ENCODE data around the gene CLMN. TPM values are rescaled to one million over a fixed set of nuclear protein-coding genes. Genes with fewer than 3 reads are reported as not detected.

Gene CLMN
- total RNA-seq, 1 experiment from 2014 or later = 1.5 TPM

- DNase-seq (ENCODE audit: low spot score) = no peak
Measured at GRCh38 chr14:95261616-95262510, 57.8 kb downstream of the CLMN start.

GRCh38 chr14:95260537-95261361 lies 59.0 kb downstream of the CLMN start:
- no peak for DNase-seq (ENCODE audit: low spot score)

GRCh38 chr14:95258754-95259593 lies 60.7 kb downstream of the CLMN start:
- DNase-seq (ENCODE audit: low spot score) = no peak

DNA sequence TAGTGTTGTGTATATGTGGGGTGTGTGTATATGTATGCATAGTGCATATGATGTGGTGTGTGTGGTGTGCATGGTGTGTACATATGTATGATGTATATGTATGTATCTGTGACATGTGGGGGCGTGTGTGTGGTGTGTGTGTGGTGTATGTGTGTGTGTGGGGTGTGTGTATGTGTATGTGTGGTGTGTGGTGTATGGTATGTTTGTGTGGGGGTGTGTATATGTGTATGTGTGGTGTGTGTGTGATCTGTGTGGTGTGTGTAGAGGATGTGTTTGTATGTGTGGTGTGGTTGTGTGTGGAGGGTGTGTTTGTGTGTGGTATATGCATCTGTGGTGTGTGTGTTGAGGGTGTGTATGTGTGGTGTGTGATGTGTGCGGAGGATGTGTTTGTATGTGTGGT lies 61.6 kb downstream of the CLMN start:
- no peak for DNase-seq (ENCODE audit: low spot score)

- DNase-seq (ENCODE audit: low spot score) = no peak
Measured at GRCh38 chr14:95257521-95257920, 62.2 kb downstream of the CLMN start.

DNA sequence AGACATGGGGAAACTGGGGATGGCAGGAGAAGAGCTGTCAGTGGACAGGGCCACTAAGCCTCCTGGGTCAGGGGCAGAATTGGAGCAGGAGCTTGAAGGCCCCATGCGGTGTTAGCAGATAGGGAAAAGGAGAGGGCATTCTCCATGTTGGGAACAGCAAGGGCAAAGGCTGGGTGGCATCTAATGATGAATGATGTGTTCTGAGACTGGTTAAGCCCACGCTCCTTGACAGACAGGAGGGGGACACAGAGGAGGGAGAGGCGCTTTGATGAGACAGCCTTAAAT lies 63.0 kb downstream of the CLMN start:
- no peak for DNase-seq (ENCODE audit: low spot score)

DNA sequence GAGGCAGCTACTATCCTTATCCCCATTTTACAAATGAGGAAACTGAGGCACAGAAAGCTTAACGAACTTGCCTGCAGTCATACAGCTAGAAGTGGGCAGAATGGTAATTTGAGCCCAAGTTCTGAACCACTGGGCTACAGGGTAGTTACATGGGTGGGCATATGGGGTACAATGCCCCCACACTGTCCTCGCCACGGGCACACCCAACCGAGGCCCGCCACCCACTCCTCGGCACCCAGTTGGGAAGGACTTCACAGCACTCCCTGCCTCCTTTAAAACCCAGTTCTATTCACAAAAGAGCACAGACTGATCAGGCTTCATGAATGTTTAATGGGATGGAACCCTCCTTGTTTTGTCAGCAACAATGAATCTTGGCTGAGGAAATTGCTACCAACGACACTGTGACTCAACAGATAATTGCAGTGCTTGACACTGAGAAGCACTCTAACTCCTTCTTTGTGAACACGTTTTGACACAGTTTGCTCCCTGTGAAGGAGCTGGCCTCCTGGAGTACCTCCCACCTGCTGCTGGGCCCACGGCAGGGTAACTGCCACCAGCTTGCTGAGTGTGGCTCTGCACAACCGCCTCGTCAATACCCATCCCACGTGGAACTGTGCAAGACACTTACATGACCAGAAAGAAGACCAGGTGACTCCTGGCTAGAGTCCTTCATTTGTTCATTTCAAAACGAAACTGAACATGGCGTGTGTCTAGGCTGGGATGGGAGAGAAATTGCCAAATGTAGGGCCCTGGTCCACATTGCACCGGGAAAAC lies 63.5 kb downstream of the CLMN start:
- DNase-seq (ENCODE audit: low spot score) = no peak

DNA sequence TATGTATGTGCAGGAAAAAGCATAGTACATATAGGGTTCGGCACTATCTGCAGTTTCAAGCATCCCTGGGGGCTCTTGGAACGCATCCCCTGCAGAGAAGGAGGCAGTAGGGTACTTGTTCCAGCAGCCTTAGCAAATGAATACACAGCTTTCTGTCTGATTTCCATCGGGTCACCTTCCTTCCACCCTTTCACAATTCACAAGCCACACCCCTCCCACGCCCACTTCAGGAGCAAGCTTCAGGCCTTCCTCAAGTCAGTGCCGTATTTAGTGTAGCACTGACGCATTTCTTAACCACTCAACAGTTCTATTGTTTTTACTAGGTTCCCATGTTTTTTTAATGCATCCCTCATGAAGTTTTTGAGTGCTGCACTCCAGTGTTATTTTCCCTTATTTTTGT lies 64.2 kb downstream of the CLMN start:
- DNase-seq (ENCODE audit: low spot score) = peak; percentile 22

DNA sequence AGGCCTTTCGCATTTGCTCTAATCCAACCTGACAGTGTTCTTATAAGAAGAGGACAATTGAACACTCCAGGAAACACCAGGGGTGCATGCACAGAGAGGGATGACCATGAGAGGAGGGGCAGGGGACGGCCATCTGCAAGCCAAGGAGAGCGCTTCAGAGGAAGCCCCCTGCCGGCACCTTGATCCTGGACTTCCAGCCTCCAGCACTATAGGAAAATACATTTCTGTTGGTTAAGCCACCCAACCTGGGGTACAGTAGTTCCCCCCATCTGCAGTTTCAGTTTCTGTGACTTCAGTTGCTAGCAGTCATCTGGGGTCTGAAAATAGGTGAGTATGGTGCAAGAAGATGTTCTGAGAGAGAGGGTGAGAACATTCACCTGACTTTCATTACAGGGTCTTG lies 64.7 kb downstream of the CLMN start:
- no peak for DNase-seq (ENCODE audit: low spot score)

GRCh38 chr14:95254288-95254687 lies 65.4 kb downstream of the CLMN start:
- no peak for DNase-seq (ENCODE audit: low spot score)

DNA sequence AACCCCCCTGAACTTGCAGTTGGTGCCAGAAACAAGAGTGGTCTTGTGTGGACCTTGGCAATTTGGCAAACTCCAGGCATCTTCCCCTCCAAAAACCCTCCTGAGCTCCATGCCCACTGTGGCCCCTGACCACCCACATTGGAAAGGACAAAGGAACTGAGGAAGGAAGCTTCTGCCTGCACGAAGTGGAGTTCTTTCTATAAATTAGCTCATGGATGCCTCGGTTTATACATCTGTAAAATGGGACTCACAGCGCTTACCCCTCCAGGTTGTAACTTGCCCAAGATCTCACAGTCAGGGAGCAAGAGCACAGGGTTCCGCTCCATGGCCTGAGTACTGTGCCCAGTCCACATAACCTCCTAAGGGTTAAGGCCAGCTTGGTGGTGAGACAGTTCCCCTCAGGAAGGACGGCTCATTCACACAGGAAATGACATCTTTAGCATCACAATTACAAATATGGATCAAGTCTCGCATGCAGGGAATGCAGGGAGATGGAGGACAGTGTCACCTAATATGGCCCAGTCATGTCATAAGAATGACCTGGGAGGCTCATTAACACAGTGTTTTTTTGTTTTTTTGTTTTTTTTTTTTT lies 66.6 kb downstream of the CLMN start:
- no peak for DNase-seq (ENCODE audit: low spot score)

DNA sequence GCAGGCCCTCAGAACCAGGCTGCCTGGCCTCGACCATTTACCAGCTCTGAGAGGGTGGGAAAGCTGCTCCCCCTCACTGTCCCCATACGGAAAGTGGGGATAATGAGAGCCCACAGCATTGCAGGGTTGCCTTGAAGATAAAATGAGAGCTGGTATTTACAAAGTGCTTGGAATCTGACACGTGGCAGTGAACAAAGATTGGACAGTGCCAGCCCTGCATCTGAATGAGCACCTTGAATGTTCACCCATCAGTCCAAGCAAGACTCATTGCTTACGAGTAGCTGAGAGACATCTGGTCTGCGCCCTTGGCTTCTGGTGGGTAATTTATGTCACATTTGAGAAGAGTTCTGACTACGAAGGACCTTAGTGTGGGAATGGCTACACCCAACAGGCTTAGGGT lies 67.5 kb downstream of the CLMN start:
- no peak for DNase-seq (ENCODE audit: low spot score)

- DNase-seq (ENCODE audit: low spot score) = no peak
Measured at GRCh38 chr14:95250936-95251335, 68.8 kb downstream of the CLMN start.

DNA sequence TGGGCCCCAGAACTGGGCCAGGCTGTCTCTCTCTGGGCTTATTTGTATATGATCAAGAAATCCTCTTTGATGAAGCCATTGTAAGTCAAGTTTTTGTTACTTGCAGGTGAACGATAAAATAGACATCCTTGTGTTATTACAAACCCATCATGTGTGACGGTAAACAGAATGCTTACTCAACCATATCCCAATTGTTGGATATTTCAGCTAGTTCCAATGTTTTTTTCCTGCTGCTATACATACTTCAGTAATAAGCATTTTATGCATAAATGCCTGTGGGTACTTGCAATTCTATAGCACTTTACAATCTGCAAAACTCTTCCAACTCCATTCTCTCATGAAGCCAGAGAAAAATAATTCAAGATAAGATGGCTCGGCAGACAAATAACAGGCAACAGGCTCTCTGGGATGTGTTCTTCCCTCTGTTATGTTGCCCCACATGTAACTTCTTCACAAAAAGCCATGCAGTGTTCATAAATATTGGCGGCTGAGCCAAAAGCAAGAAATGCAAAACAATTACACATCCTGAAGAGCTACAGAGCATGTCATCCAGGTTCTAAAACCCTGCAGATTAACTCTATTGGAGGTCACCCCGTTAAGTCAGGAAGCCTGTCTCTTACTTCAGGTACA lies 69.5 kb downstream of the CLMN start:
- no peak for DNase-seq (ENCODE audit: low spot score)

GRCh38 chr14:95248432-95248831 lies 71.3 kb downstream of the CLMN start:
- DNase-seq (ENCODE audit: low spot score) = no peak

GRCh38 chr14:95246870-95247269 lies 72.8 kb downstream of the CLMN start:
- no peak for DNase-seq (ENCODE audit: low spot score)

DNA sequence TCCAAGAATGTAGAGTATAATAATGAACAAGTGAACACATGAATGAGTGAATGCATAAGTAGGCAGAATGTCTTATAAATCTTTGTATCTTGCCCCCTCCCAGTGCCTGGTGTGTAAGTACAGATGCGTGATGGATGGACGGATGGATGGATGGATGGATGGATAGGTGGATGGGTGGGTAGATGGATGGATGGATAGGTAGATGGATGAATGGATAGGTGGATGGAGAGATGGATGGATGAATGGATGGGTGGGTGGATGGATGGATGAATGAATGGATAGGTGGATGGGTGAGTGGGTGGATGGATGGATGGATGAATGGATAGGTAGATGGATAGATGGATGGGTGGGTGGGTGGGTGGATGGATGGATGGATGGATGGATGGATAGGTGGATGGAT lies 74.4 kb downstream of the CLMN start:
- no peak for DNase-seq (ENCODE audit: low spot score)

- no peak for DNase-seq (ENCODE audit: low spot score)
Measured at GRCh38 chr14:95244587-95244986, 75.1 kb downstream of the CLMN start.

- DNase-seq (ENCODE audit: low spot score) = no peak
Measured at GRCh38 chr14:95242870-95243269, 76.8 kb downstream of the CLMN start.
